Esophagus muscularis mucosa (tissue), 4 donors: Measurements from ENCODE around the gene EPHA2.

Experiments used
- EP300 ChIP-seq: sonication (generic); formaldehyde crosslinking; IDR thresholded peaks from one replicate; pipeline ENCODE4 v1.6.1; 2017; ENCODE audit warnings: antibody characterized with exemption
- POLR2A ChIP-seq: fragments of 450-650 bp; IDR thresholded peaks from one replicate; pipeline ENCODE4 v1.6.1; 2017; ENCODE audit warnings: antibody characterized with exemption, moderate library complexity, mild to moderate bottlenecking, low read depth
- TF ChIP-seq, protein P1 (sequence below), 3 experiments: fragments of 200-600 bp in 2 of 3; fragments of 450-650 bp in 1 of 3; sonication (generic) in 2 of 3; IDR thresholded peaks; one replicate each; pipeline ENCODE4 v1.5.1; 2017 to 2019; ENCODE audit warnings: antibody characterized with exemption in 3 of 3, mild to moderate bottlenecking in 2 of 3, moderate library complexity in 1 of 3

DNA sequence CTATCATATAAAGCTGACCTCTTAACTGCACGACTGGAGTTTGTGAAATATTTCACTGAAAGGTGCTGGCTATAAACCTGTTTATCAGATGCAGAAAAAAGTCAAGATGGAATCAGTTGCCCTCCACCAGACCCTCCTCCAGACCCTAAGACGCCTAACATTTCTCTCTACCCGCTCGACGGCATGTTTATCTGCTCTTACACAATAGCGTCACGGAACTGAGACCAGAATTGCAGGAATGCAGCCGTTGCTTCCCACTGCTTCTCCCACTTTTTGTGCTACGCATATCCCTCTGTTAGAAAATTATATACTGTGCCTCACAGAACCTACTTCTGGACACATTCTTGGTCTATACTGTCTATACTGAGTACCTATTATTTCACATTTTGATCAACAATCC, 54.2 kb downstream of the EPHA2 start:
- TF ChIP-seq, protein P1, sequence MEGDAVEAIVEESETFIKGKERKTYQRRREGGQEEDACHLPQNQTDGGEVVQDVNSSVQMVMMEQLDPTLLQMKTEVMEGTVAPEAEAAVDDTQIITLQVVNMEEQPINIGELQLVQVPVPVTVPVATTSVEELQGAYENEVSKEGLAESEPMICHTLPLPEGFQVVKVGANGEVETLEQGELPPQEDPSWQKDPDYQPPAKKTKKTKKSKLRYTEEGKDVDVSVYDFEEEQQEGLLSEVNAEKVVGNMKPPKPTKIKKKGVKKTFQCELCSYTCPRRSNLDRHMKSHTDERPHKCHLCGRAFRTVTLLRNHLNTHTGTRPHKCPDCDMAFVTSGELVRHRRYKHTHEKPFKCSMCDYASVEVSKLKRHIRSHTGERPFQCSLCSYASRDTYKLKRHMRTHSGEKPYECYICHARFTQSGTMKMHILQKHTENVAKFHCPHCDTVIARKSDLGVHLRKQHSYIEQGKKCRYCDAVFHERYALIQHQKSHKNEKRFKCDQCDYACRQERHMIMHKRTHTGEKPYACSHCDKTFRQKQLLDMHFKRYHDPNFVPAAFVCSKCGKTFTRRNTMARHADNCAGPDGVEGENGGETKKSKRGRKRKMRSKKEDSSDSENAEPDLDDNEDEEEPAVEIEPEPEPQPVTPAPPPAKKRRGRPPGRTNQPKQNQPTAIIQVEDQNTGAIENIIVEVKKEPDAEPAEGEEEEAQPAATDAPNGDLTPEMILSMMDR (IDR thresholded peaks at IDR 0.05): no peak
- TF ChIP-seq POLR2A (no peak), EP300 (no peak)
